IPS DF 19.7 (cell line): ENCODE data around the gene BMI1.

Experiments
- DNase-seq: peaks from one replicate; pipeline ENCODE4 v3.0.0-alpha.2; 2013; ENCODE audit warnings: low read depth, low spot score

Gene BMI1

DNA sequence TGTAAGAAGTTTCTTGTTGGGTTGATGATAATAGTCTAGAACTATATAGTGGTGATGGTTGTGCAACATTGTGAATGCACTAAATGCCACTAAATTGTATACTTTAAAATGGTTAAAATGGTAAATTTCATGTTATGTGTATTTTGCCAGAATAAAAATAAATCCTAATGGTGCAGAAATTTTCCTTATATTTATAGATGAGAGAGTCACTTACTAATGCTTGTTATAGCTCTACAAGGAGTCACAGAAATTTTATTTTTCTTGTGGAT is 45.5 kb downstream of the BMI1 start:
- DNase-seq: no peak

GRCh38 chr10:22366771-22367170 is 45.9 kb downstream of the BMI1 start:
- DNase-seq: no peak

- no peak for DNase-seq
Measured at GRCh38 chr10:22367471-22367870, 46.6 kb downstream of the BMI1 start.

- DNase-seq: no peak
Measured at GRCh38 chr10:22368402-22368801, 47.5 kb downstream of the BMI1 start.

- no peak for DNase-seq
Measured at GRCh38 chr10:22368981-22369380, 48.1 kb downstream of the BMI1 start.

GRCh38 chr10:22369434-22370072 is 48.7 kb downstream of the BMI1 start:
- DNase-seq: no peak

GRCh38 chr10:22370320-22370719 is 49.4 kb downstream of the BMI1 start:
- no peak for DNase-seq

DNA sequence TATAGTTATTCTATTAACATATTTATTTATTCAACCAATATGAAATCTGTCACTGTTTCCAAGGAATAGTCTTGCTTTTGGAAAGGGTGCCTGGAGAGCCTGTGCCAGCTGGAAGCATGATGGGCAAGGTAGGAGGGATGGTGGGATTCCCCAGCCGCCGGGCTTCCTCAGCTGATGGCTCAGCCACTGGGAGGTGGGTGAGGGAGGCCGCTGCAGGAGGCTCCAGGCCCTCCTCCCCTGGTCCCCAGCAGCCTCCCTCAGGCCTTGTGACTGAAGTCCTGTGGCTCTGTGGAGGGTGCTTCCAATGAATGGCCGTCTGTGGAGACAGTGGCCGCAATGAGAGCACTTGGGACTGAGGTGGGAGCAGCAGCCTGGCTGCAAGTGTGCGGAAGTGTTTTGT is 51.4 kb downstream of the BMI1 start:
- no peak for DNase-seq

GRCh38 chr10:22372917-22373316 is 52.0 kb downstream of the BMI1 start:
- DNase-seq: no peak

- DNase-seq: no peak
Measured at GRCh38 chr10:22374489-22375126, 53.7 kb downstream of the BMI1 start.

DNA sequence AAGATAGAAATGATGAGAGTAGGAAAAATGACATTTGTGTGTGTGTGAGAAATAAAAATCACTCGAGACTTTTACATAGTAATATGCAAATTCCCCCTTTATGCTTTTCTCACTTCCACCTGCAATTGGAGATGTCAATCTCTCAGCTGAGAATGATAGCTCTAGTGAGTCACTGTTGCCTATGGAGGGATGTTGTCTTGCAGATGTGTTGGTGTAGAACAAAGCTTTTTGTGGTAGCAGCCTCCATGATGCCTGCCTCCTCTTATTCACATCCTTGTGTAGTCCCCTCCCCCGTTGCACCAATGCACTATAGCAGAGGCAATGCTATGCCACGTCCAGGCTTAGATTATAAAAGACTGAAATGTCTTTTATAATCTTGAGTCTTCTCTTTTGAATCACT is 58.2 kb downstream of the BMI1 start:
- DNase-seq: peak; percentile 7
